Heart right ventricle (tissue), 16 donors: Measurements from ENCODE around the gene FOXG1. TPM values are rescaled to one million over a fixed set of nuclear protein-coding genes. Genes with fewer than 3 reads are reported as not detected.

Experiments used
- ATAC-seq, 8 donors: fragments of 200-7000 bp; cut with Tn5 transposase; one replicate each; pipeline ENCODE4 v1.9.1; 2020; ENCODE audit warnings: mild to moderate bottlenecking in 8 of 8, moderate library complexity in 8 of 8, moderate number of reproducible peaks in 1 of 8
- DNase-seq, 2 donors: peaks; one replicate each; pipeline ENCODE4 v3.0.0-alpha.2; 2020
- H3K27ac ChIP-seq, 10 donors: fragments of 200-600 bp; sonication (generic) in 2 of 10; one replicate each; pipeline versions ENCODE4 v1.5.0 to v1.8.0; 2020 to 2022; ENCODE audit warnings: mild to moderate bottlenecking in 3 of 10
- H3K27me3 ChIP-seq, 7 donors: fragments of 200-600 bp; one replicate each; pipeline ENCODE4 v1.8.0; 2021 to 2022; ENCODE audit warnings: mild to moderate bottlenecking in 2 of 7
- H3K36me3 ChIP-seq, 9 donors: fragments of 200-600 bp; sonication (generic) in 1 of 9; one replicate each; pipeline versions ENCODE4 v1.5.0 to v1.8.0; 2020 to 2022; ENCODE audit warnings: mild to moderate bottlenecking in 2 of 9
- H3K4me1 ChIP-seq, 9 donors: fragments of 200-600 bp; sonication (generic) in 1 of 9; one replicate each; pipeline versions ENCODE4 v1.5.0 to v1.8.0; 2020 to 2022; ENCODE audit warnings: mild to moderate bottlenecking in 4 of 9
- H3K4me3 ChIP-seq, 10 donors: fragments of 200-600 bp; sonication (generic) in 2 of 10; one replicate each; pipeline versions ENCODE4 v1.5.0 to v1.8.0; 2020 to 2022; ENCODE audit warnings: mild to moderate bottlenecking in 7 of 10, moderate library complexity in 2 of 10
- H3K9me3 ChIP-seq, 11 donors: fragments of 200-600 bp in 10 of 11; sonication (generic) in 2 of 11; one replicate each; pipeline versions ENCODE4 v1.5.0 to v1.8.0; 2013 to 2022; ENCODE audit warnings: mild to moderate bottlenecking in 2 of 11, control low read depth in 1 of 11, moderate library complexity in 1 of 11
- WGBS, 2 donors: extraction: QIAGEN DNeasy Blood & Tissue Kit; methylation state at CpG; one replicate each; pipeline ENCODE4 v1.1.7; 2013; ENCODE audit warnings: inconsistent platforms in 1 of 2; 5-methylcytosine and 5-hydroxymethylcytosine counted together
- intact Hi-C, 10 donors: fragments of 100-400 bp; cut with DNase I; formaldehyde crosslinking; loops; one replicate each; pipeline versions ENCODE4 v1.11.1 to v1.14.2; 2022
- polyA plus RNA-seq, 2 donors: library from polyadenylated mRNA; stranded (reverse); fragments of 200-250 nt; gene quantifications; one replicate each; pipeline ENCODE4 v1.2.3, GENCODE V29; 2013
- total RNA-seq, 10 donors: library from RNA; stranded (reverse); fragmentation: NEBNext Ultra II Directional in 3 of 10; extraction: Animal tissue kit (Norgen Biotek cat#: 25700) in 3 of 10; gene quantifications; one replicate each; pipeline versions ENCODE4 v1.2.1 to v1.2.4, GENCODE V29; 2021 to 2023
- TF ChIP-seq, protein P1 (sequence below), 9 donors: fragments of 200-600 bp; sonication (generic) in 2 of 9; IDR thresholded peaks; one replicate each; pipeline versions ENCODE4 v1.5.0 to v1.8.0; 2021 to 2022; ENCODE audit warnings: antibody characterized with exemption in 9 of 9, mild to moderate bottlenecking in 5 of 9, moderate library complexity in 1 of 9
- donor health status: Arrhythmogenic right ventricular cardiomyopathy.
- donor health status: ischemic (EF 13 %, LVEDD 7.1; RV severe dilation, severe dysfunction).
- donor health status: healthy with polysubstance abuse.
- donor health status: DM: no; HTN: yes; CAD: no.
- donor health status: DM: no; HTN: no; CAD: no.
- donor health status: ischemic (EF 25% LVEDD 6.9; RV normal size, moderate dysfunction).
- donor health status: ischemic (EF 25% LVEDD 5.7; RV mildly dilated, moderate dysfunction).
- donor health status: healthy.
- donor health status: DM: yes; HTN: yes; CAD: no.
- donor health status: Ischemic cardiomyopathy.
- donor health status: ischemic (EF 35%, LVEDD 5.7; RV mildly dilated, moderate dysfunction).
- donor health status: nonischemic (EF 11% LVEDD 7.7; RV severe dilation, severe dysfunction).
- donor health status: DM: yes; HTN: yes; CAD: no.
- donor health status: PGD.
- donor health status: ischemic (EF 29% LVEDD 5.4; RV normal size, mild dysfunction).
- donor health status: nonischemic (EF 23%, LVEDD 6.1; RV moderate dilation, normal function).

Gene FOXG1
- total and polyA plus RNA-seq, 12 donors: not detected

- peaks cover 0 to 7% (median 0%) of the 10 kb centered on the region in 11 donors for H3K9me3 ChIP-seq
- no peak overlapping the region for H3K4me3 ChIP-seq
- intact Hi-C loops: no loop called here
- no peak overlapping the region for H3K27ac ChIP-seq
- no peaks in the 10 kb centered on the region for H3K36me3 ChIP-seq
- no peak for ATAC-seq
- TF ChIP-seq, protein P1, sequence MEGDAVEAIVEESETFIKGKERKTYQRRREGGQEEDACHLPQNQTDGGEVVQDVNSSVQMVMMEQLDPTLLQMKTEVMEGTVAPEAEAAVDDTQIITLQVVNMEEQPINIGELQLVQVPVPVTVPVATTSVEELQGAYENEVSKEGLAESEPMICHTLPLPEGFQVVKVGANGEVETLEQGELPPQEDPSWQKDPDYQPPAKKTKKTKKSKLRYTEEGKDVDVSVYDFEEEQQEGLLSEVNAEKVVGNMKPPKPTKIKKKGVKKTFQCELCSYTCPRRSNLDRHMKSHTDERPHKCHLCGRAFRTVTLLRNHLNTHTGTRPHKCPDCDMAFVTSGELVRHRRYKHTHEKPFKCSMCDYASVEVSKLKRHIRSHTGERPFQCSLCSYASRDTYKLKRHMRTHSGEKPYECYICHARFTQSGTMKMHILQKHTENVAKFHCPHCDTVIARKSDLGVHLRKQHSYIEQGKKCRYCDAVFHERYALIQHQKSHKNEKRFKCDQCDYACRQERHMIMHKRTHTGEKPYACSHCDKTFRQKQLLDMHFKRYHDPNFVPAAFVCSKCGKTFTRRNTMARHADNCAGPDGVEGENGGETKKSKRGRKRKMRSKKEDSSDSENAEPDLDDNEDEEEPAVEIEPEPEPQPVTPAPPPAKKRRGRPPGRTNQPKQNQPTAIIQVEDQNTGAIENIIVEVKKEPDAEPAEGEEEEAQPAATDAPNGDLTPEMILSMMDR (IDR thresholded peaks at IDR 0.05): no peak
- peaks cover 17 to 100% (median 100%) of the 10 kb centered on the region in 7 donors for H3K27me3 ChIP-seq
- H3K4me1 ChIP-seq: no peaks in the 10 kb centered on the region
- no peak for DNase-seq
- WGBS, 2 donors: 6 to 10% methylated on average over 3 of the region's 3 CpGs
Measured at GRCh38 chr14:28772613-28773012, 6.0 kb downstream of the FOXG1 start.

DNA sequence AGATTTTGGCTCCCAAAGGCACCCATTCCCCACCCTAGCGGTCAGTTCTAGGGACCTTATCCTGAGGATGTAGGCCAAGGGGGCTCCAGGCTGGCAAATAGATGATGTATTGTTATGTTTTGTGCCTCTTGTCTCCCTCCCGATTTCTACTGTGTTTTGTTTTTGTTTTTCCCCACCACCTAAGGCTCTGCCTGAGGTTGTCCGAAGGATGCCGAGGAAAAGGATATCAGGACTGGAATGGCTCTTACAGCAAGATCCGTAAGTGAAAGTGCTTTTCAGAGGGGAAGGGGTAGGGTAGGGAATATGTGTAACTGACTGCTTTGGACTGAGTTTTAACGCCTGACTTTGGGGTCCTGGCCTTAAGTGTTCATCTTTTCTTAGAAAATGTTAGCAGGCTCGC lies 6.6 kb downstream of the FOXG1 start:
- no peaks in the 10 kb centered on the region for H3K36me3 ChIP-seq
- H3K4me1 ChIP-seq: no peaks in the 10 kb centered on the region
- no peak for ATAC-seq
- no peak overlapping the region for H3K27ac ChIP-seq
- no peak for DNase-seq
- no peak overlapping the region for H3K4me3 ChIP-seq
- peaks cover 0 to 3% (median 0%) of the 10 kb centered on the region in 11 donors for H3K9me3 ChIP-seq
- WGBS, 2 donors: 4% methylated on average over 7 of the region's 7 CpGs
- H3K27me3 ChIP-seq: peaks cover 11 to 100% (median 100%) of the 10 kb centered on the region in 7 donors
- TF ChIP-seq, protein P1 (IDR thresholded peaks at IDR 0.05): no peak
- intact Hi-C loops: no loop called here

DNA sequence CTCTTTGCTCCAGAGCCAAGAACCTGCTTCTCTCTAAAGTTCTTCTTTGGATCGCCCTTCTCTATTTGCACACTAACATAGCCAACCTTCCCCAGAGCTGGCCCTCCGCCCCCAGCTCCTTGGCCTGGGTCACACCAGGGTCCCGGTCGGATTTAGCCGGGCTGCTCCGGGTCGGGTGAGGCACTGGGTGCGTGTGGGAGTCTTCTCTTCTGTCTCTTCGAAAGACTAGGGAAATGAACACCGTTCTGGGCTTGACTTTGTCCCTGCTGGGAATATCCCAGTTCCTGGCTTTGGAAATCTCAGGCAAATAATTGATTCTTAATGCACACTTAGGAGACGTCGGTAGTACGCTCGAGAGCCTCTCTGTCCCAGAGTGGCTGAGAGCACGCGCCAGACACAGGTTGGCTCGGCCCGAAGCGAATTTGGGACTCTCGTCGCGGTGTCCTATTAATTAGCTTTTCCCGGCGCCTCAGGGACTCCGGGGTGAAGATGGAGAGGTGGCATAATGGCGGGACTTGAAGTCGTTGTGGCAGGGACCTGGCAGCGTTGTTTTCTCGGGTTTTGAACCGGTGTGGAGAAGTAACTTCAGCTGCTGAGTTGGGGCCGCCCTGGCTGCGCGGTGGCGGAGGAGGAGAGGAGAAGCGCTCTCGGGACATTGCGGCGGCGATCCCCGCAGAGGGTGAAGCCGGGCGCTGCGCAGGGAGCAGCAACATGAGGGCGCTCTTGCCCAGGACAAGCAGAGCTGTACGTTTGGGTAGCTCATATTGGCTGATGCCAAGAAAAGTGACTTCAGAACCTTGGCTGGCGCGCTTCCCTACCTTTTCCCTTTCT lies 7.5 kb downstream of the FOXG1 start:
- H3K4me3 ChIP-seq: no peak overlapping the region
- H3K9me3 ChIP-seq: no peaks in the 10 kb centered on the region
- WGBS, 2 donors: 2 to 3% methylated on average over 47 of the region's 47 CpGs
- ATAC-seq: no peak
- H3K4me1 ChIP-seq: no peaks in the 10 kb centered on the region
- intact Hi-C loops: no loop called here
- H3K36me3 ChIP-seq: no peaks in the 10 kb centered on the region
- no peak for DNase-seq
- TF ChIP-seq, protein P1 (IDR thresholded peaks at IDR 0.05): no peak
- no peak overlapping the region for H3K27ac ChIP-seq
- peaks cover 7 to 100% (median 100%) of the 10 kb centered on the region in 7 donors for H3K27me3 ChIP-seq

DNA sequence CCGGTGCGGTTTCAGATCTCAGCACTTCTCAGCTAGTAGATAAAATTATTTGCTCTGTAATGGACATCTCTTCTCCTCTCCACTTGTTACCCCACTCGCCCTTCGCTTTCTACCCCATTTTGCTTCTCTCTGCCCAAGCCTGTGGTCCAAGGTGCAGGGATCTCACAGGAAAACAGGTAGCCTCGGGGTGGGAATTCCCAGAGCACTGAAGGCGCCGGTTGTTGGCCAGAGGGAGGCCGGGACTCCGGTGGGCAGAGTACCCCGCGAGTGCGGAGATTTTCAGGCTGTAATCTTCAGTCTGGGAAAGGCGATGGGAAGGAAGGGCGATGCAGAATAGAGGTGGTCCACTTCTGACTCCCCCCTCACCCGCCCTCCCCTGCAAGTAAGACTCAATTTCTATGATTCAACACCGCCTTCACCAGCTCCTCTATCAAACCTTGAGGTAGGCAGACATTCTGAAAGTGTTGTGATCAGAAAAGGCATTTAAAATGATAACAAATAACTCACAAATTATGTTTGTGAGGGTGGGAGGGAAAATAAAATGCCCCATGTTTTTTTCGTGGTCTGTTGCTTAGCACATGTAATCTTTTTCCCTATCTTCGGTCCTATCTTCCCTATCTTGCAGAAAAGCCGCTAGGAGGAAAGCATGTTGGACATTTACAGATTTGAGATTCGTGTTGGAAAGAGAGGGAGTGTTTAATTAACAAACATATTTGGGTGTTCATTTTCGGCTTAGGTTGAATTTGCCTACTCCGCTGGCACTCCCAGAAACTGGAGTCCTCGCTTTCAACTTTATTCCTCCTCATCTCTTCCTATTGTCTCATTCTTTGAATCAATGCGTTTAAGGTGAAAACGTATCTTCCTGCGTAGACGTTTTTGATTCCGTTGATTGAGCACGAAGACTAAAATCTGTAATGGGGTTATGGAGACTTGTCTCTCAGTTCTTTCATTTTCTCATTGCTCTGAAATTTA lies 8.5 kb downstream of the FOXG1 start:
- H3K4me3 ChIP-seq: no peak overlapping the region
- H3K9me3 ChIP-seq: no peaks in the 10 kb centered on the region
- WGBS, 2 donors: 4 to 5% methylated on average over 29 of the region's 29 CpGs
- no peak for ATAC-seq
- H3K27me3 ChIP-seq: peaks cover 7 to 100% (median 100%) of the 10 kb centered on the region in 7 donors
- H3K36me3 ChIP-seq: no peaks in the 10 kb centered on the region
- DNase-seq: no peak
- no peak overlapping the region for H3K27ac ChIP-seq
- no peaks in the 10 kb centered on the region for H3K4me1 ChIP-seq
- intact Hi-C loops: no loop called here
- TF ChIP-seq, protein P1 (IDR thresholded peaks at IDR 0.05): no peak
